HG02870 (cell line): ENCODE results near the gene ITPR2.
"Not testable (repeated sequence)": the region's sequence is repeated elsewhere in the genome, so short reads cannot be mapped to it uniquely, and the experiment has no call there.

ENCODE experiments used
- ATAC-seq: cut with Tn5 transposase; IDR thresholded peaks from one replicate; pipeline ENCODE4 v1.9.1; 2021; ENCODE audit warnings: mild to moderate bottlenecking, moderate library complexity; ENCODE audit not compliant: unreplicated experiment

The ITPR2 gene

DNA sequence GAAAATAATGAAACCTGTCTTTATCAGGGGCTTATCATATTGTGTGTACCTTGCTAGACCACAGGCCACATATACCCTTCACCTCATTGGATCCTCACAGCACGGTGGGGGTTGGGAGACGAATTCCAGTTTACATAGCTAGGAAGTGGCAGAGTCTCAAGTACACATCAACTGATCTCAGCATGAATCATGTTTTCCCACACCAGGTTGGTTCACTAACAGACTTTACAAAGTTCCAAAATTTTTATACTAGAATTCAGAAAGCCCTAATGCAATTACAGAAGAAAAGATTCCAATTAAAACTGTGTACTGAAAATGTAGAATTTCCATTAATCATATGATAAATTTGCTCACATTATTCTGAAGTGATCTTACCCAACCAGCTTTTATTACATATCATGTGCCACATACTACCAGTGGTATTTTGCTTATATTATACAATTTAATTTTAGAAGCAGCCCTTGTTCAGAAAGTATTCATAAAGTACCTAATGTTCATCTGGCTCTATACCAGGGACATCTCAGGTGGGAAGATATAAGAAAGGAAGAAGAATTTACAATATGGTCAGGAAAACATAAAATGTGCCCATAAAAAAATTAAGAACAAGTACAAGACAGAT is 196.2 kb downstream of the ITPR2 start:
- no peak for ATAC-seq

DNA sequence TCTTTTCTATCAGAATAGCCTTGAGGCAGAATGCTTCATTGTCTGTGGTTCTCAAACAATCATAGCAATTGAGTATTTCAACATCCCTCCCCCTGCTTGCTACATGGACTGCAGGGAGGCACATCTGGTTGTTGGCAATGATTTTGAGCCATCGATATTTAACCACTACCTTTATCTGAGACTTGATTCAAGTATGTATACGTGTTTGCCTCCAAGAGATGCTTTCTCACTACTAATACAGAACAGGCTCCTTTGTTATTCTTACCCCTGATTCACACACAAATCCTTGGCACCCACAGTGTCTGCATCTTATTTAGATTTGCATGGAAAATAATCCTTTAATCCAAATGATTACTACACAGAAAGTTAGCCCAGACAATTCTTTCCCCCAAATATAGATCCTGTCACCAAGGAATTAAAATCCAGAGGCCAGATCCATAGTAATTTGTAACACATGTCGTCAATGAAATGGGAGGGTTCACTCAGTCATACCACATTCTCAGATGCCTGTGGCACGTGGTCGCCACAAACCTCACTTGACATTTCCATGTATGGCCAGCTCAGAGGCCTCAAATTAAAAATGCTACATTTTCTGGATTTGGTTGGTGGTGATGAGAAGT is 199.3 kb downstream of the ITPR2 start:
- ATAC-seq: no peak

DNA sequence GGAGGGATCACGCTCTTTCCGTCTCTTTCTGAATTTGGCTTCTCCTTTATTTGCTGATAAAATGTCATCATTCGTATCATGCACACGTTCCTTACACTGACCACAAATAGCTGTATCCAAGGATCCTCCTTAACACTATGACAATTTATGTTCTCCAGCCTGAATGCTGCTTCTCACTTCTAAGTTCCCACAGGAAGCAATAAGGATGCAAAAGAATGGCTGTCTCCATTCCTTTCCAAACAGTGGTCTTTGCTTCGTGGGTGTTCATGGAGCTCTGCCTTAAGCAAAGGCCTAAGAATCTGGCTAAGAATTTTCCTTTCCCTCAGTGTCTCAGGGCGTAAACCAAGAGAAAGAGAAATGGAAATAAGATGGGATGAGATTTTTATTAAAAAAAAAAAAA is 200.2 kb downstream of the ITPR2 start:
- ATAC-seq: no peak

DNA sequence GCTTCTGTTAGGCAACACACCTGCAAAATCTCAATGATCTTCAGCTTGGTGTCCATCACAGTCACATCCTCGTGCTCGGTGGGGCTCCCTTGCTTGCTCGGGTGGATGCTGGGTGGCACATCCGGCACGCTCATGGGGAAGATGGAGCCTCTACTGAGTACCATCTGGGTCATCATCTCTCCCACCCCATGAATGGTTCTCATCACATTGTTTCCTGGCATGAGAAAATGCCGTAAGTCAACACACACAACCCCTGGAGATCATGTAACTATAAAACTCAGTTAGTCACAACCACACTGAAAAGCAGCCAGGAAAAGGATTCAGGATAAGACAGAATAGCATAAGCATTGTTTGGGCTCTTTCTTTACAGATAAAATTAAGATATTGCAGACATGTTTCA is 201.1 kb downstream of the ITPR2 start:
- ATAC-seq: no peak

DNA sequence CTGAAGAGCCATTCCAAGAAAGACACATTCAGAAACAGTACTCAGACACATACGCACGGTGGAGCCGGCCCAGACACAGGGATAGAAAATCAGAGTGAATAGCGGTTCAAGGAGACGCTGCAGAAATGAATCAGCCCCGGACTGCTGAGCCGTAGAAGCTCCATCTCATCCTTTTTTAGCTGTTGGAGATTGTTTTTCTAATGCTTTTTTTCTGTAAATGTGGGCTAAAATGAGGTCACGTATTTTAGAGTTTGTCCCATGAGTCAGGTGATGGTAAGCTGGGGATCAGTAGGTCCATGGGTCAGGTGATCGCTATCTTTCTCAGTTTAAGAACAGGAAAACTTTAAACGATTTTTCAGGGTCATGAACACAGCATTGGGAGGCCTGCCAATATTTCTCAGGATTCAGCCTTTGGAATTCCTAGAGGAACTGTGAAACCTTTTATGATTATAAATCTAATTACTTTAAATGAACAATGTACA is 202.4 kb downstream of the ITPR2 start:
- ATAC-seq: no peak

DNA sequence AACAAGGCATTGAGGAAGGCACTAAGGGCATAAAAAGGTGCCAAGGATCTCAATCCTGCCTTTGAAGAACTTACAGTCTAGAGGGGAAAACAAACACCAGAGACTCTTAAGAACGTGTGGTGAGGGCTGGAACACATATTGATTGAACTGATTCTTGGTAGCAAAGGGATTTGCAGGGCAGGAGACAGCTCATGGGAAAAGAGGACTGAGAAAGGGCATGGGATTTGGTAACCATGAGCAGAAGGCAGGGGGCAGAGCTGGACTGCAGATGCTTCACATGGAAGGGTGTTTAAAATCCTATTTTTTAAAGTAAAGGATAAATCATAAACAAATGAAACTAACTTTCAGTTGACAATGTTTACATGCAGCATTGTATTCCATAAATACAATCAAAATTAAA is 203.1 kb downstream of the ITPR2 start:
- no peak for ATAC-seq

DNA sequence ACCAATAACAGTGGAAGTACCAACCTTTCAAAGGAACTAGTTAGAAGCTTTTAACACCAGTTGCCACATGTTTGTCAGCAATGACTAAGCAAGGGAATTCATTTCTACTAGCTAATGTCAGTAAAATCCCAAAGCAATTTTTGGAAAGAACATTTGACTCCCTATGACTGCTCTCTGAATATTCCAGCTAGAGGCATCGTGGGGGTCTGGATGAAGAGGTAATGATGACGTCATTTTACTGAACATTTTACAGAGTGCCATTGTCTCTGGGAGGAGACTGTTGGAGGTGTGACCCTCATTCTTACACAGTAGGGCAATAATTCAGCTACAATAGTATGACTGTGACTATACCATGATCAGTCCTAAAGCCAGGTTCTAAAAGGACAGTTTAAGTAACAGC is 204.8 kb downstream of the ITPR2 start:
- ATAC-seq: no peak

DNA sequence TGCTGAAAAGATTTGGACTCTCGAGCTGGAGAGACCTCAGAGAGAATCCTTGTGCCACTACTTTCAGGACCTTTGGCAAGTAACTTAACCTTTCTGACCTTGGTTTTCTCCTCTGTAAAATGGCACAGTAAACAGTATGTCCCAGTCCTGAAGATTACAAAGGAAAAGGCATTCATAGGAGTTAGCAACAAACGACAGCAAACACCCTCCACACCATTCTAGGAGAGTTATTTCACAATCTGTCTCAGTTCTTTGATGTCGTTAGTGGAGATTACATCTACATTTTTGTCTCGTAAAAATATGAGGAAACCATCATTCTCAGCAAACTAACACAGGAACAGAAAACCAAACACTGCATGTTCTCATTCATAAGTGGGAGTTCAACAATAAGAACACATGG is 205.7 kb downstream of the ITPR2 start:
- ATAC-seq: no peak

DNA sequence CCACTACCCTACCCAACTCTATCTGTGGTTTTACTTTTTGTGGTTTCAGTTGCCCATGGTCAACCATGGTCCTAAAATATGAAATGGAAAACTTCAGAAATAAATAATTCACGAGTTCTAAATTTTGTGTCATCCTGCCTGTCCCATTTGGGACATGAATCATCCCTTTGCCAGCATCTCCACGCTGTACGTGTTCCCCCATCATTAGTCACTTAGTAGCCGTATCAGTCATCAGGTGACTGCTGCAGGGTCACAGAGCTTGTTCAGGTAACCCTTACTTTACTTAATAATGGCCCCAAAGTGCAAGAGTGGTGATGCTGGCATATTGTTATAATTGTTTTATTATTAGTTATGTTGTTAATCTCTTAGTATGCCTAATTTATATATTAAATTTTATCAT is 209.9 kb downstream of the ITPR2 start:
- no peak for ATAC-seq

DNA sequence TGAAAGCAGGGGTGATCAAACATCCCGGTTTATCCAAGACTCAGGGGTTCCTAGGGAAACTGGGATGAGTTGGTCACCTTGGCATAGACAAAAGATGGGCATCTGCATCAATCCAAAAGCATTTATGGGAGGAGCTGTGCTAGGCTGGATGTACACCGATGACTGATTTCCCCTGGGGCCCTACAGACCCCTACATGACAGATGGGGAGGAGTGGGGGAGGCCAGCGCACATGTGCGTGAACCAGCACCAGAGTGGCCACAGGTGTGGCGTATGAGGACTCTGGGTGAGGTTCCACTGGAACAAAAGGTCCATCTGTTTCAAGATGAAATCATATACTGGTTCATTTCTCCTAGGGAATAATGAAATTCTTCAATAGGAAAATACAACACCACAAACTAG is 210.4 kb downstream of the ITPR2 start:
- no peak for ATAC-seq

DNA sequence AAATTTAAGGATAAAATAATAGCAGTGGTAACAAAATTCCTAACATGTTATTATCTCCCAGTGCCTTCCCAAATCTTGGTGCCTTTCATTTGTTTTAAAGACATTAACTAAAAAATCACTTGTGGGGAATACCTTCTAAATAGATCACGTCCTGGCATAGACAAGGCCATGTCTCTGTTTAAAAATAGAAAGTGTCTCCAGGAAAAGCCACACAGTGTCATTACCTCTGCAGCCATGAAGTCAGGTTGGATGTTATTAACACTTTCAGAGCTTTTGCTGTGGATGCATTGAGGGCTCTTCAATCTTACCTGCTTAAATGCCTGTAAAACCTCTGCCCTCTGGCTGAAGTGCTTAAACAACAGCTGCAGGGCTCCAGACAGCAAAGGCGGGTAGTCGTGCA is 211.1 kb downstream of the ITPR2 start:
- ATAC-seq: no peak

DNA sequence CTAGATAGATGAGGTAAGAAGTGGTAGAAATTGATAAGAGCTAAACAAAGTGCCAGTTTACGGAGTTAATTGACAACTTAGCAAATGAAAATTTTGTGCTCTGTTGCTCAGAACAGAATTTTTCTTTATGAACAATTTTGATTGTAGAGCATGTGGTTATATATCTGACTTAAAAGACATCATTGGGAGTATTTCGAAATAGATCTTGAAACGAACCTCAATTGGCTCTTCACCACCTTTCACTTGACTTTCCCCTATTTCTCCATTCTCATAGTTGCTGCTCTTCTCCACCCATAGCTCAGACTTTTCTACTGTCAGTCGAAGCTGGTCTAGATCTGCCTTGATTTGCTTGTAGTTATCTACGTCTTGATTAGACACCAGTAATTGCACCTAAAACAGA is 212.1 kb downstream of the ITPR2 start:
- no peak for ATAC-seq

DNA sequence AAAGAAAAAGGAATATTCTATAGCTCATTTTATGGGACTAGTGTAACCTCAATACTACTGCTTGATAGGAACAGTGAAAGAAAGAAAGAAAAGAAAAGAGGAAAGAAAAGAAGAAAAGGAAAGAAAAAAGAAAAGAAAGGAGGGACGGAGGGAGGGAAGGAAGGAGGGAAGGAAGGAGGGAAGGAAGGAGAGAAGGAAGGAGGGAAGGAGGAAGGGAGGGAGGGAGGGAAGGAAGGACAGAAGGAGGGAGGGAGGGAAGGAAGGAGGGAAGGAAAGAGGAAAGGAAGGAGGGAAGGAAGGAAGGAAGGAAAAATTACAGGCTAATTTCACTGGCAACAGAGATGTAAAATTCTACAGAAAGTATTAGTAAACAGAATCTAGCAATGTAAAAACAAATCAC is 215.5 kb downstream of the ITPR2 start:
- ATAC-seq: no peak

DNA sequence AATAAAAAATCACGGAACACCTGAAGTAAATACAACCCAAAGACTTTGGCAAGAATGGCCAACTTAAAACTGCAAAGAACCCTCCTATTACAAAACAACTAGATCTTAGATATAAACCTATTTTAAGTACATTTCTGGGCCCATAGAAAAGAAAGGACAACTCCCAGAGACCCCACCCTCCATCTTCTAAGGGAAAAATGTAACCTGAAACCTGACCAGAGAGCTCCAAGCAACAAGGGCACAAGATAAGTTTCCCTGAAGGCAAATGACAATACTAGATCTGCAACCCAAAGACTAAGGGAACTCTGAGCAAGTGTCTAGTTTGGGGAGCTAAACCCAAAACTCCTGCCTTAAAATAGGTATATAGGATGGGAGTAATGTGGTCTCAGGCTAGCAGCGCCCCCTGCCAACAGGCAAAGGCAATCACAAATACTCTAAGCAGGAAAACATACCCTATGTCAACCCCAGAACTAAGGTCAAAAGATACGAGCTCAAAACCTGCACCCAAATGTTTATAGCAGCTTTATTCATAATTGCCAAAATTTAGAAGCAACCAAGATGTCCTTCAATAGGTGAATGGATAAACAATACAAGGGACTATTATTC is 218.9 kb downstream of the ITPR2 start:
- ATAC-seq: no peak

DNA sequence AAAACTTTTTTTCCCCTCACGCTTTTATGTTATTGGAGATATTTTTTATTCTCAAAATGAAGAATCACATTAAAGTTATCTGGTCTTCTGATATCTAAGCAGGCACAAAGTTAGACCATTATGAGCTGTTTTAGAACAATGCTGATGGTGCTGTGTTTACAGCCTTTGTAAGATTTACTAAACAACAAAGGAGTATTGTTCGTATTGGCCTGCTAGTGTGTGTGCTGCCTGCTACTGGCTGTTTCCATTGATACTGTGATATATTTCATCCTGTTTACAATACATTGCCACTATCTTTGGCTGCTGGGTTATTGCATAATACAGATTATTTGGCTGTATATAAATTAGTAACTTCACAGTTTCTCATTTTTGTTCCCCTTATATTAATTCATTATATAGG is 220.8 kb downstream of the ITPR2 start:
- ATAC-seq: no peak

DNA sequence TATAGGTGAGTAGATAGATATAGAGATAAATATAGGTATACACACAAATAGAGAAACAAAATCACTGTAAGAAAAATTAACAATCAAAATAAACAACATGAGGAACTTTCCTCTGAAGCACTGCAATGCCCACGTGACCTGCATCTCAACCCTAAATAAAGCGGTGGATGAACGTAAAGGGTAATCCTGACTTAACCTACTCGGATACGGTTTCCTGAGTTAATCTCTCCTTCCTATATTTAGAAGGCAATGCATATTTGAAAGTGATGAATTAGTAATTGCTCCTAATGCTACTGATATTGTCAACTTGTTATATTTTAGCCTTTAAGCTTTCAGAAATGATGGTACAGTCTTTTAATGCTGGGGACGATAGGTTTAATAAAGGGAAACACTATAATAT is 221.4 kb downstream of the ITPR2 start:
- no peak for ATAC-seq

DNA sequence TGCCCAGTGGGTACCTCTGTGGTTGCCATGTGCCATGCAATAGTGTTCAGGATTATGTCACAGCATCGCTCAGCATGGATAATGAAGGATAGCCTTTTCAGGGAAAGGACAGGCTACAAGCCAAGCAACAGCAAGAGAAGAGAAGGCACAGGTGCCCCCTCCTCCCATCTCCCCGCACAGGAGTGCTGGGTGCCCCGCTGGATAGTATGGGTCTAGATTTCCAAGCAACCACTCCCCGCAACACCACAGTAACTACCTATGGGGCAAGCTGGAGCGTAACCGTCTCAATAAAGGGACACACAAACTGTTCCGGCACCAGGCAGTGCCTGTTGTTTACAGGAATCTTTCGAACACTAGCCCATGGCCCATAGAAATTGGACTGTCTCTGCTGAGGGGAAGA is 222.2 kb downstream of the ITPR2 start:
- no peak for ATAC-seq

DNA sequence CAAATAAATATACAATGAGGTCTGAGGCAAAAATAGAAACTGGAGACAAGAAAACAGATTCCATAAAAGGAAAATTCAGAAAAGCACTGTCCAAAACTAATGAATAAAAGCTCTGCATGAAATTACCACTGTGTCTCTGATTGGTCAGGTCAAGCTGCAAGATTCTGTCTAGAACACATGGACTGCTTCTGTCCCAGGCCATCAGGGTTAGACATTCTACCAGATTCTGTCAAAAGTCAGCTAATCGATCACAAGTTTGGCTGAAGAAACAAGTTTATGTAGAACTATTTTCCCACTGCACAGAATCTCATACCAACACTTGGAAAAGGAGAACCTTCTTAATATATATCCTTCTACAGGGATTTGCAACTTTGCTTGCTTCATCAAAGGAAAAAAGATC is 223.0 kb downstream of the ITPR2 start:
- ATAC-seq: no peak

DNA sequence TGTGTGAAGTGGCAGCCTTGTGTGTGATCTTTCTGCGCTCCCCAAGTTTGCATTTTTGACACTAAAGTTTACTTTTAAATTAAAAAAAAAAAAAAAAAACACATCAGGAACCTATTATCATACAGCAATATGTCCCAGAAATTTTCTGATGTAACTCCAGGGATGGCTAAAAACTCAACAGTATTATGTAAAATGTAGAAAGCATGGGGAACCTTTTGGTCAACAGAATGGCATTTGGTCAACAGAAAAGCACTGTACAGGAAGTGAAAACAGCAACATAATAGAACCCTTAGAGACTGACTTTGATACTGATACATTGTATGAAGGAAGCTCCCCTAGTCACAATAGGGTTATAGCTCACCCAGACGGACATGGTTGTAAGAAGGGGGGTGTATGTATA is 224.3 kb downstream of the ITPR2 start:
- ATAC-seq: no peak

DNA sequence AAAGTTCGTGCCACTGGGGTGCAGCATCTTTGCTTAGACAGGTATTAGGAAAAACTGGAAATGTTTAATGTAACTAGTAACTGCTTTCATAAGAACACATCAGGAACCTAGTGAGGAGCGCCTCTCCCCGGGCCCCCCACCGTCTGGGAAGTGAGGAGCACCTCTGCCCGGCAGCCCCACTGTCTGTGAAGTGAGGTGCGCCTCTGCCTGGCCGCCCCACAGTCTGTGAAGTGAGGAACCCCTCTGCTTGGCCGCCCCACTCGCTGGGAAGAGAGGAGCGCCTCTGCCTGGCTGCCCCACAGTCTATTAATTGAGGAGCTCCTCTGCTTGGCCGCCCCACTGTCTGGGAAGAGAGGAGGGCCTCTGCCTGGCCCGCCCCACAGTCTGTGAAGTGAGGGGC is 224.7 kb downstream of the ITPR2 start:
- no peak for ATAC-seq

DNA sequence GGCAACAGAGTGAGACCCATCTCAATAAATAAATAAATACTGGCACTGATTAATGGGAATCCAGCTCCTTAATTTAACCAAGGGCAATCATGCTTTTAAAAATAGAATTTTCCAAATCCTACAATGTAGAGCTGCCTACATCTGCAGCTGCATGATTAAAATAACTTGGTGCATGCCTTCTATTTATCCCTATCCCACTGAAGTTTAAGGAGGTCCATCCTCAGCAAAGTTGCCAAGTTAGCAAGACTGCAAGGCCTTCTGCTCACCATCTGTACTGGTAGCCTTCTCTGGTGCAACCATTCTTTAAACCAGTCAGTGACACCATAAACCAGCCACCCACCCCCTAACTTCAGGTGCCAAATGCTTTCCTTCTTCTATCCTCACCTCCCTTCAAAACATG is 226.1 kb downstream of the ITPR2 start:
- no peak for ATAC-seq

DNA sequence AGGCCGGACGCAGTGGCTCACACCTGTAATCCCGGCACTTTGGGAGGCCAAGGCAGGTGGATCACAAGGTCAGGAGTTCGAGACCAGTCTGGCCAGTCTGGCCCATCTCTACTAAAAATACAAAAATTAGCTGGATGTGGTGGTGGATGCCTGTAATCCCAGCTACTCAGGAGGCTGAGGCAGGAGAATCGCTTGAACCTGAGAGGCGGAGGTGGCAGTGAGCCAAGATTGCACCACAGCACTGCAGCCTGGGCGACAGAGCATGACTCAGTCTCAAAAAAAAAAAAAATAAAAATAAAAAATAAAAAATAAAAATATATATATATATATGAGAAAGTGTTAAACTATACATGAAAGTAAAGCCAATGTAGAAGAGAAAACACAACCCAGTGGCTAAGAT is 228.2 kb downstream of the ITPR2 start:
- not testable (repeated sequence) for ATAC-seq
